HepG2 (cell line): Measurements from ENCODE around the gene ELF1. TPM values are rescaled to one million over a fixed set of nuclear protein-coding genes. Genes with fewer than 3 reads are reported as not detected.

Experiments used
- ATAC-seq: fragments of 200-7000 bp; cut with Tn5 transposase; 3 replicates; pipeline ENCODE4 v1.9.1; 2020; ENCODE audit warnings: mild to moderate bottlenecking, moderate library complexity
- BruUV-seq: library from RNA; stranded (reverse); fragments of 400-500 nt; replicated peaks from 2 replicates; lab custom pipeline; 2021; lab: Mats Ljungman, UMichigan
- CTCF ChIA-PET: fragments of 300-600 bp; formaldehyde crosslinking; extraction: SDS; loops from one replicate; lab custom pipeline; 2021; ENCODE audit warnings: low total read pairs, inconsistent platforms, low intra/inter-chr PET ratio; lab: Yijun Ruan, JAX
- POLR2A ChIA-PET: fragments of 350-600 bp; sonication (Branson Sonifier 250); formaldehyde crosslinking; loops from one replicate; lab custom pipeline; 2020; ENCODE audit warnings: antibody characterized with exemption, inconsistent platforms; lab: Yijun Ruan, JAX
- DNase-seq: peaks from one replicate; pipeline ENCODE4 v3.0.0-alpha.2; 2015; ENCODE audit warnings: low spot score
- FAIRE-seq: peaks from 3 replicates; lab custom pipeline; 2011; peaks lifted over from hg19 to GRCh38; lab: Jason Lieb, UNC
- H2AFZ ChIP-seq: one replicate; pipeline ENCODE4 v1.6.1; 2011; ENCODE audit warnings: low read length, inconsistent platforms
- H3K27ac ChIP-seq: fragments of 300-600 bp; 3 replicates; pipeline ENCODE4 v1.8.0; 2011; ENCODE audit warnings: mixed run types, mild to moderate bottlenecking, mixed read lengths, low read length, inconsistent platforms; ENCODE audit not compliant: insufficient read depth; ENCODE audit errors: extremely low read length
- H3K27me3 ChIP-seq, 2 experiments: fragments of 200-600 bp in 1 of 2; 2 replicates in 1 of 2; 3 replicates in 1 of 2; pipeline versions ENCODE4 v1.6.0 to v1.8.0; 2011; ENCODE audit warnings: low read length in 2 of 2, mild to moderate bottlenecking in 2 of 2, moderate library complexity in 2 of 2, inconsistent platforms in 1 of 2; ENCODE audit not compliant: insufficient read depth in 2 of 2, control insufficient read depth in 1 of 2
- H3K36me3 ChIP-seq, 2 experiments: fragments of 200-600 bp in 1 of 2; replicated peaks in 1 of 2; 2 replicates in 1 of 2; 3 replicates in 1 of 2; pipeline versions ENCODE4 v1.5.1 to v1.8.0; 2011; ENCODE audit warnings: low read length in 2 of 2, inconsistent platforms in 1 of 2; ENCODE audit not compliant: insufficient read depth in 2 of 2, control insufficient read depth in 1 of 2
- H3K4me1 ChIP-seq: 2 replicates; pipeline ENCODE4 v1.5.1; 2012; ENCODE audit warnings: low read length, inconsistent platforms; ENCODE audit not compliant: insufficient read depth
- H3K4me2 ChIP-seq: 2 replicates; pipeline ENCODE4 v1.6.0; 2011; ENCODE audit warnings: low read depth, low read length, inconsistent platforms
- H3K4me3 ChIP-seq, 3 experiments: fragments of 200-600 bp in 1 of 3; sonication (generic), shearing (Covaris generic) in 1 of 3; replicated peaks in 1 of 3; 2 replicates each; pipeline ENCODE4 v1.5.1; 2011 to 2016; ENCODE audit warnings: low read length in 3 of 3, inconsistent platforms in 2 of 3, low read depth in 2 of 3, mild to moderate bottlenecking in 2 of 3, control low read depth in 1 of 3, mixed read lengths in 1 of 3; ENCODE audit not compliant: insufficient read depth in 1 of 3
- H3K79me2 ChIP-seq: one replicate; pipeline ENCODE4 v1.6.1; 2011; ENCODE audit warnings: low read length, inconsistent platforms; ENCODE audit not compliant: insufficient read depth
- H3K9ac ChIP-seq: 2 replicates; pipeline ENCODE4 v1.6.0; 2011; ENCODE audit warnings: mild to moderate bottlenecking, low read depth, low read length, inconsistent platforms; ENCODE audit not compliant: insufficient read depth
- H3K9me3 ChIP-seq: 2 replicates; pipeline ENCODE4 v1.5.1; 2012; ENCODE audit warnings: mild to moderate bottlenecking, low read length
- H4K20me1 ChIP-seq: 2 replicates; pipeline ENCODE4 v1.6.0; 2011; ENCODE audit warnings: inconsistent platforms, mild to moderate bottlenecking, low read length, moderate library complexity; ENCODE audit not compliant: insufficient read depth
- AKAP8 ChIP-seq: sonication (generic); formaldehyde crosslinking; IDR thresholded peaks from 2 replicates; pipeline ENCODE4 v1.5.1; 2020; ENCODE audit warnings: mild to moderate bottlenecking, missing genetic modification reagents
- HNRNPLL ChIP-seq: fragments of 200-400 bp; formaldehyde crosslinking; IDR thresholded peaks from 2 replicates; pipeline ENCODE4 v1.6.1; 2017; ENCODE audit warnings: mild to moderate bottlenecking, low read depth, low read length; ENCODE audit not compliant: poor library complexity, severe bottlenecking
- RCOR2 ChIP-seq: IDR thresholded peaks from 2 replicates; pipeline ENCODE4 v1.6.1; 2016; ENCODE audit warnings: missing biosample characterization, missing genetic modification reagents
- ZNF556 ChIP-seq: sonication (generic); formaldehyde crosslinking; IDR thresholded peaks from 2 replicates; pipeline ENCODE4 v1.4.0; 2020; ENCODE audit warnings: mild to moderate bottlenecking, missing genetic modification reagents, borderline replicate concordance
- WGBS: methylation state at CpG from one replicate; pipeline ENCODE4 v1.1.6; 2017; ENCODE audit warnings: low lambda C conversion rate; 5-methylcytosine and 5-hydroxymethylcytosine counted together
- in situ Hi-C: cut with HindIII; loops from 2 replicates; pipeline ENCODE4 v1.10.0; 2017; ENCODE audit warnings: low pct_unique_long_range_greater_than_20kb; ENCODE audit not compliant: extremely low pct_ligation_motif_present
- intact Hi-C: fragments of 100-400 bp; cut with micrococcal nuclease; formaldehyde crosslinking; loops from one replicate; pipeline ENCODE4 v1.10.0; 2022; ENCODE audit not compliant: unreplicated experiment
- polyA plus RNA-seq, 8 experiments: library from polyadenylated mRNA; depleted of rRNA in 3 of 8; stranded (reverse) in 7 of 8; unstranded in 1 of 8; fragments of >200 nt; fragmentation: Illumina TruSeq in 4 of 8; extraction: Trizol in 4 of 8; gene quantifications; 2 replicates each; pipeline versions ENCODE4 v1.2.1 to v1.2.3, GENCODE V29; 2011 to 2016; ENCODE audit warnings: low read depth in 4 of 8, missing spikeins in 1 of 8, mixed read lengths in 1 of 8; ENCODE audit not compliant: insufficient read depth in 1 of 8
- total RNA-seq, 5 experiments: library from RNA; depleted of rRNA; stranded (reverse); fragments of >200 nt; fragmentation: Illumina TruSeq; extraction: Trizol; gene quantifications; 2 replicates each; pipeline ENCODE4 v1.2.3, GENCODE V29; 2016; ENCODE audit warnings: low read depth in 1 of 5
- TF ChIP-seq, protein P1 (sequence below): sonication (generic); formaldehyde crosslinking; IDR thresholded peaks from 2 replicates; pipeline ENCODE4 v1.4.0; 2020; ENCODE audit warnings: missing genetic modification reagents, borderline replicate concordance
- TF ChIP-seq, protein P2 (sequence below): IDR thresholded peaks from 2 replicates; pipeline ENCODE4 v1.6.1; 2016; ENCODE audit warnings: low read depth, missing genetic modification reagents, missing compliant biosample characterization

The ELF1 gene
- total and polyA plus RNA-seq, 2 of the 13 experiments (the other 11 are each of a cell fraction or from before 2014, with no cell fraction given) = 24.6 to 71.5 TPM

DNA sequence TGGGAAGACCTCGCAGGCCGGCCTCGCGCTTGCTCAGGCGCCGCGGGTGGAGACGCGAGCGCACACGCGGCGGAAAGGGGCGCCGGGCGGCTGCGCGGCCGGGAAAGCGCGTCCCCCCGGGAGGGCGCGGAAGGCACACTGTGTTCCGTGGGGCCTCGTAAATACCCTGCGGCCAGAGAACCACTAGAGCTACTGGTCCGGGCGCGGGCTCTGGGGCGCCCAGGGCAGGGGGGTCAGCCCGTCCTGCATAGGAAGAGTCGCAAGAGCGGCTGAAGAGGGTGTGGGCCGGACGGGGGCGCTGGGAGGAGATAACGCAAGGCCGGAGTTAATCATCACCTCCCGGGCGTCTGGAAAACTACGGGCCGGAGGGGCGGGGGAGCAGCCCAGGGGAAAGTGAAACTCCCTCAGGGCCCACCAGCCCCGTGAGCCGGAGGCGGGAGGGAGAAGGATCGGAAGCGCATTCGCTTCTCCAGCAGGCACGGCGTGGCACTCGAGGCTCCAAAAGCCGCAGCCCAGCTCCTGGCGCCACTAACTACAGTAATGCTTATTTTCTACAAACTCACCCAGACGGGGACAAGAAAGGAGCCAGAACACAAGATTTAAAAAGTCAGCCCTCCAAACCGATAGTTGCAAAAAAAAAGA is 41.1 kb upstream of the ELF1 start:
- intact Hi-C loops (loop anchor here (2.0 to 5.0 kb wide), 4 partner anchors 55 to 273 kb away; partner anchors contain the start of genes KBTBD6, NAA16 and SLC25A15), in situ Hi-C loops (loop anchor here (10.0 kb wide), 1 partner anchor 135 kb away; the partner anchor contains the start of gene KBTBD7)
- peak overlapping the region; percentile 93 for H3K9ac ChIP-seq
- DNase-seq (peak; percentile 92), FAIRE-seq (peak; percentile 57), ATAC-seq (peak; percentile 81)
- H2AFZ ChIP-seq = no peak overlapping the region
- peaks cover 63% of the 10 kb centered on the region for H3K4me1 ChIP-seq
- no peaks in the 10 kb centered on the region for H3K9me3 ChIP-seq
- BruUV-seq = TSS peak; percentile 52
- peak overlapping the region; percentile 98 for H3K27ac ChIP-seq
- peak overlapping the region; percentile 86 for H3K4me2 ChIP-seq
- peaks cover 86% of the 10 kb centered on the region for H3K79me2 ChIP-seq
- H3K4me3 ChIP-seq = peak overlapping the region; percentile 84 to 96 (median 90)
- POLR2A ChIA-PET = interaction anchor here (0.6 to 2.7 kb wide), 22 partner anchors 9 to 593 kb away, joined by 3 to 35 read pairs (median 4); partner anchors contain the start of genes ELF1, KBTBD7 and SLC25A15
- peaks cover 0 to under 1% of the 10 kb centered on the region in 2 experiments; a peak in 4 of 5 replicates for H3K36me3 ChIP-seq
- 0% methylated on average over 24 of the region's 57 CpGs for WGBS
- H3K27me3 ChIP-seq = no peaks in the 10 kb centered on the region; a peak in 1 of 5 replicates
- peaks cover 35% of the 10 kb centered on the region for H4K20me1 ChIP-seq
- CTCF ChIA-PET = no interaction called here
- TF ChIP-seq, protein P1, sequence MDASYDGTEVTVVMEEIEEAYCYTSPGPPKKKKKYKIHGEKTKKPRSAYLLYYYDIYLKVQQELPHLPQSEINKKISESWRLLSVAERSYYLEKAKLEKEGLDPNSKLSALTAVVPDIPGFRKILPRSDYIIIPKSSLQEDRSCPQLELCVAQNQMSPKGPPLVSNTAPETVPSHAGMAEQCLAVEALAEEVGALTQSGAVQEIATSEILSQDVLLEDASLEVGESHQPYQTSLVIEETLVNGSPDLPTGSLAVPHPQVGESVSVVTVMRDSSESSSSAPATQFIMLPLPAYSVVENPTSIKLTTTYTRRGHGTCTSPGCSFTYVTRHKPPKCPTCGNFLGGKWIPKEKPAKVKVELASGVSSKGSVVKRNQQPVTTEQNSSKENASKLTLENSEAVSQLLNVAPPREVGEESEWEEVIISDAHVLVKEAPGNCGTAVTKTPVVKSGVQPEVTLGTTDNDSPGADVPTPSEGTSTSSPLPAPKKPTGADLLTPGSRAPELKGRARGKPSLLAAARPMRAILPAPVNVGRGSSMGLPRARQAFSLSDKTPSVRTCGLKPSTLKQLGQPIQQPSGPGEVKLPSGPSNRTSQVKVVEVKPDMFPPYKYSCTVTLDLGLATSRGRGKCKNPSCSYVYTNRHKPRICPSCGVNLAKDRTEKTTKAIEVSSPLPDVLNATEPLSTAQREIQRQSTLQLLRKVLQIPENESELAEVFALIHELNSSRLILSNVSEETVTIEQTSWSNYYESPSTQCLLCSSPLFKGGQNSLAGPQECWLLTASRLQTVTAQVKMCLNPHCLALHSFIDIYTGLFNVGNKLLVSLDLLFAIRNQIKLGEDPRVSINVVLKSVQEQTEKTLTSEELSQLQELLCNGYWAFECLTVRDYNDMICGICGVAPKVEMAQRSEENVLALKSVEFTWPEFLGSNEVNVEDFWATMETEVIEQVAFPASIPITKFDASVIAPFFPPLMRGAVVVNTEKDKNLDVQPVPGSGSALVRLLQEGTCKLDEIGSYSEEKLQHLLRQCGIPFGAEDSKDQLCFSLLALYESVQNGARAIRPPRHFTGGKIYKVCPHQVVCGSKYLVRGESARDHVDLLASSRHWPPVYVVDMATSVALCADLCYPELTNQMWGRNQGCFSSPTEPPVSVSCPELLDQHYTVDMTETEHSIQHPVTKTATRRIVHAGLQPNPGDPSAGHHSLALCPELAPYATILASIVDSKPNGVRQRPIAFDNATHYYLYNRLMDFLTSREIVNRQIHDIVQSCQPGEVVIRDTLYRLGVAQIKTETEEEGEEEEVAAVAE = no peak
- 0 out of 2 replicates have a peak, but pooled peaks have one; percentile 6 for TF ChIP-seq AKAP8 (CRISPR knock-in tag)
- TF ChIP-seq, protein P2, sequence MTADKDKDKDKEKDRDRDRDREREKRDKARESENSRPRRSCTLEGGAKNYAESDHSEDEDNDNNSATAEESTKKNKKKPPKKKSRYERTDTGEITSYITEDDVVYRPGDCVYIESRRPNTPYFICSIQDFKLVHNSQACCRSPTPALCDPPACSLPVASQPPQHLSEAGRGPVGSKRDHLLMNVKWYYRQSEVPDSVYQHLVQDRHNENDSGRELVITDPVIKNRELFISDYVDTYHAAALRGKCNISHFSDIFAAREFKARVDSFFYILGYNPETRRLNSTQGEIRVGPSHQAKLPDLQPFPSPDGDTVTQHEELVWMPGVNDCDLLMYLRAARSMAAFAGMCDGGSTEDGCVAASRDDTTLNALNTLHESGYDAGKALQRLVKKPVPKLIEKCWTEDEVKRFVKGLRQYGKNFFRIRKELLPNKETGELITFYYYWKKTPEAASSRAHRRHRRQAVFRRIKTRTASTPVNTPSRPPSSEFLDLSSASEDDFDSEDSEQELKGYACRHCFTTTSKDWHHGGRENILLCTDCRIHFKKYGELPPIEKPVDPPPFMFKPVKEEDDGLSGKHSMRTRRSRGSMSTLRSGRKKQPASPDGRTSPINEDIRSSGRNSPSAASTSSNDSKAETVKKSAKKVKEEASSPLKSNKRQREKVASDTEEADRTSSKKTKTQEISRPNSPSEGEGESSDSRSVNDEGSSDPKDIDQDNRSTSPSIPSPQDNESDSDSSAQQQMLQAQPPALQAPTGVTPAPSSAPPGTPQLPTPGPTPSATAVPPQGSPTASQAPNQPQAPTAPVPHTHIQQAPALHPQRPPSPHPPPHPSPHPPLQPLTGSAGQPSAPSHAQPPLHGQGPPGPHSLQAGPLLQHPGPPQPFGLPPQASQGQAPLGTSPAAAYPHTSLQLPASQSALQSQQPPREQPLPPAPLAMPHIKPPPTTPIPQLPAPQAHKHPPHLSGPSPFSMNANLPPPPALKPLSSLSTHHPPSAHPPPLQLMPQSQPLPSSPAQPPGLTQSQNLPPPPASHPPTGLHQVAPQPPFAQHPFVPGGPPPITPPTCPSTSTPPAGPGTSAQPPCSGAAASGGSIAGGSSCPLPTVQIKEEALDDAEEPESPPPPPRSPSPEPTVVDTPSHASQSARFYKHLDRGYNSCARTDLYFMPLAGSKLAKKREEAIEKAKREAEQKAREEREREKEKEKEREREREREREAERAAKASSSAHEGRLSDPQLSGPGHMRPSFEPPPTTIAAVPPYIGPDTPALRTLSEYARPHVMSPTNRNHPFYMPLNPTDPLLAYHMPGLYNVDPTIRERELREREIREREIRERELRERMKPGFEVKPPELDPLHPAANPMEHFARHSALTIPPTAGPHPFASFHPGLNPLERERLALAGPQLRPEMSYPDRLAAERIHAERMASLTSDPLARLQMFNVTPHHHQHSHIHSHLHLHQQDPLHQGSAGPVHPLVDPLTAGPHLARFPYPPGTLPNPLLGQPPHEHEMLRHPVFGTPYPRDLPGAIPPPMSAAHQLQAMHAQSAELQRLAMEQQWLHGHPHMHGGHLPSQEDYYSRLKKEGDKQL (CRISPR knock-in tag) = no peak
- peak; percentile 64 for TF ChIP-seq HNRNPLL
- TF ChIP-seq ZNF556 (CRISPR knock-in tag) = peak; percentile 86; the same call in 1 of the 2 replicates
- TF ChIP-seq RCOR2 (CRISPR knock-in tag) = 0 out of 2 replicates have a peak, but pooled peaks have one; percentile 17
